ENCODE results near the gene HYAL1.
"Not testable (repeated sequence)": the region's sequence is repeated elsewhere in the genome, so short reads cannot be mapped to it uniquely, and the experiment has no call there.

The HYAL1 gene

GRCh38 chr3:50293079-50293801 lies 10.1 kb downstream of the HYAL1 start:
- no peak for DNase-seq

- peak; percentile 93 for DNase-seq
These were observed 11.0 kb downstream of the HYAL1 start, which contains the start of gene IFRD2 for GRCh38 chr3:50292159-50293078. IFRD2 (minus strand) TSS chr3:50292429; CDS start chr3:50292274, 155 bp downstream.

DNA sequence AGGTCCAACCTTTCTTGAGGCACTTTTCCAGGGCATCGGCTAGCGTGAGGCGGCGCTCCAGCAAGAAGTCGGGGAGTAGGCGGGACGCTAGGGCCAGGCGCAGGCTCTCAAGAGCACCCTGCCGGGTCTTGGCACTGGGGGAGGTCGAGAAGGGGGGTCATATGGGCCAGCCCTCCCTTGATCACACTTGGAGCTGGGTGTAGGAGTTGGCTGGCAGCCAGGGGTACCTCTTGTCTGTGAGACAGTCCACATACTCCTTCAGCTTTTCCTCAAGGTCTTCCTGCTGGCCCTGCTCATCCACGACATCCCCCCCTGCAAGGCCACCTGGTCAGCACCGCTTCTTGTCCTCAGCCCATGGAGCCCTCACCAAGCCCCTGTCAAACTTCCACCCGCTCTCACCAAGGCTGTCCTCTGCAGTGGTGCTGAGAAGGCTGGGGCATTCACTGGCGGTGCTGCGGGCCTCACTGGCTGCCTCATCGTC lies 13.2 kb downstream of the HYAL1 start:
- DNase-seq, result no peak

DNA sequence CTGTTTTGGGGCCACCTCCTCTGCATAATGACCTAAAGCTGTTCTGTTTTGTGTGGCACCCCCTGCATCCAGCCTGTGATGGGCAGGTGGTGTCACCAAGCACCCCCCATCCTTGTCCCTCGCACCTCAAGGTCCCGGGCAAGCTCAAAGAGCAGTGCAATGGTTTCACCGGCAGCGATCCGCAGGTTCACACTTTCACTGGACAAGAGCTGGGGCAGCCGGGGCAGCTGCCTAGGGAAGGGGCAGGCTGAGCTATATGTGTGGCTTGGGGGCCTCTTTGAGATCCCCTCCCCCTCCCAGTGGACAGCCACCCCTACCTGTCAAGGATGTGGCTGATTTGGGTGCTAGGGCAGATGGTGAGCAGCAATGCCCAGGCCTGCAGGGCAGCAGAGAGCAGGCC lies 14.2 kb downstream of the HYAL1 start:
- DNase-seq, result no peak

DNA sequence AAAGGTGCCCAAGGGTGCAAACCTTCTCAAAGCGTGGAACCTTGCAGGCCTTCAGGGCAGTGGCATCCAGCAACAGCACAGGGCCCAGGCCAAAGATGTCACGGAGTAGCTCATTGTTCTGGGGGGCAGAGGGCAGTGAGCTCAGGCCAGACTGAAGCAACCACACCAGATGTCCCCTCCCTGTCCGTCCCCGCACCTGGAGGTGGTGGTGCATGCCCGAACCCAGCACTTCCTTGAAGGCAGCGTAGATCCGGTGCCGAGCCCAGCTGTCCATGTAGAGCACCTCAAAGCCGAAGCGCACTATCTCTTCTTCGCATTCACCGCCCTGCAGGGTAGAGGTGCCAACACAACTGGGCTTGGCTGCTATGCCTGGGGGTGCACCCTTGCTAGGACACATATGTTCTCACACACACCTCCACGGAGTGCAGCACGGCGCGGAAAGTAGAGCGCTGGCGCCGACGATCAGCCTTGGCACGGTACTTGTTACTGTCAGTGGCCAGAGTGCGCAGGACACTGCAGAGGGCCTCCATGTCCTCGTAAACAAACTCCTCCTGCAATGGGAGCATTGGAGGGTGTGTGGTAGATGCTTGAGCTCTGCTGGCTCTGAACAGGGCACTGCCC lies 14.9 kb downstream of the HYAL1 start:
- no peak for DNase-seq

- no peak for DNase-seq
These were observed 16.1 kb downstream of the HYAL1 start for GRCh38 chr3:50287262-50287661.

GRCh38 chr3:50286322-50287227 lies 16.8 kb downstream of the HYAL1 start:
- DNase-seq, result no peak

DNA sequence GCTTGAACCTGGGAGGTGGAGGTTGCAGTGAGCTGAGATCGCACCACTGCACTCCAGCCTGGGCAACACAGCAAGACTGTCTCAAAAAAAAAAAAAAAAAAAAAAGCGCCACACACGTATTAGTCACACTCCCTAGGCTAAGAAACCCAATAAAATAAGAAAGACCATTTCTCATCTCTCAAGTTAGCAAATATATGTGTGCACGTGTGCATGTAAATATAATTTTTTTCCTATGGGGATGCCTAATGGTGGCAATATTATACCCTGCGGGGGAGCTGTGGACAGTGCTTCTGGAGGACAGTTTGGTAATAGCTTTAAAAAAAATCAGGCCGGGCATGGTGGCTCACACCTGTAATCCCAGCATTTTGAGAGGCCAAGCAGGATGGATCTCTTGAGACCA lies 19.3 kb downstream of the HYAL1 start:
- DNase-seq, result not testable (repeated sequence)

DNA sequence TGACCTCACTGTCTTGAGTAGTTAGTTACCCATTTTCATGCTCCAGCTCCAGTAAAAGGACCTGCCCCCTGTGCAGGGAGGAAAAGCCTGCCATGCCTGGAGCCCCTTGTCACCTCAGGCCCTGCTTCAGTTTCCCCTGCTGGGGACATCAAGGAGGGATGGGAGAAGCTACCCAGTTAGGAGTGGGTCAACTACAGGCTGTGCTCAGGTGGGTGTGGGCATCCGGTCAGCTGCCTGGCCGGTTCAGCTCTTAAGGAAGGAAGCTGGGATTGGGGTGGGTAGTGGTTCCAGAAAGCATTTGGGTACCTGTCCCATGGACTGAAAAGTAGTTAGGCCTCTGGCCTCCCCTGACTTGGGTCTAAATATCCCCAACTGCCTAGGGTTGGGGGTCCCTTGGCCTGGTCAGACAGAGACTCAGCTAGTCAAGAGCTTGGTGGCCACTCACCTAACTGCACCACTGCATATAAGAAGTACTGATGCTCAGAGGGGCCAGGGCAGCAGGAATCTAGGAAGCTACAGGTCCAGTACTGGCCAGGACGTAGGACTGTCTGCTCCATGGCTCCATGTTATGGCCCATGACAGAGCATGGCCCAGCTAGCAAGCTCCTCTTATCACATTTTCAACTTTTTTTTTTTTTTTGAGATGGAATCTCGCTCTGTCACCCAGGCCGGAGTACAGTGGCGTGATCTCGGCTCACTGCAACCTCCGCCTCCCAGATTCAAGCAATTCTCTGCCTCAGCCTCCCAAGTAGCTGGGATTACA lies 23.9 kb downstream of the HYAL1 start:
- DNase-seq, result no peak

DNA sequence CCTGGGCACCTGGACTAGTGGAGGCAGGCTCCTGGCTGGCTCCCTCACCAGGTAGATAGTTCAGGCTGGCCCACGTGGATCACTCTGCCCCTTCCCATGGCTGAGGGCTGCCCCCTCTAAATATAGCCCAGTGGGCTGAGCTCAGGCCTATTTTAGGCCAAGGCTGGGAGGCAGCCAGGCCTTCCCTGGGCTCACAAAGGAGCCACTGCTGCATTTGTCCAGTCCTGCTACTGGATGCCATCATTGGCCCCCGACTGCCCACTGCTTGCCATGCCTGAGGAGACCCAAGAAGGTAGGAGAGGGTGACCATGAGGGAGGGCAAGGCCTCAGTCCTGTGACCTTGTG lies 24.5 kb downstream of the HYAL1 start, which contains the start of gene LSMEM2:
Gene LSMEM2 (plus strand): TSS at position 208 of the 345 bp plus-strand sequence. CDS start 27 bp downstream, at position 235.
- DNase-seq, result no peak

DNA sequence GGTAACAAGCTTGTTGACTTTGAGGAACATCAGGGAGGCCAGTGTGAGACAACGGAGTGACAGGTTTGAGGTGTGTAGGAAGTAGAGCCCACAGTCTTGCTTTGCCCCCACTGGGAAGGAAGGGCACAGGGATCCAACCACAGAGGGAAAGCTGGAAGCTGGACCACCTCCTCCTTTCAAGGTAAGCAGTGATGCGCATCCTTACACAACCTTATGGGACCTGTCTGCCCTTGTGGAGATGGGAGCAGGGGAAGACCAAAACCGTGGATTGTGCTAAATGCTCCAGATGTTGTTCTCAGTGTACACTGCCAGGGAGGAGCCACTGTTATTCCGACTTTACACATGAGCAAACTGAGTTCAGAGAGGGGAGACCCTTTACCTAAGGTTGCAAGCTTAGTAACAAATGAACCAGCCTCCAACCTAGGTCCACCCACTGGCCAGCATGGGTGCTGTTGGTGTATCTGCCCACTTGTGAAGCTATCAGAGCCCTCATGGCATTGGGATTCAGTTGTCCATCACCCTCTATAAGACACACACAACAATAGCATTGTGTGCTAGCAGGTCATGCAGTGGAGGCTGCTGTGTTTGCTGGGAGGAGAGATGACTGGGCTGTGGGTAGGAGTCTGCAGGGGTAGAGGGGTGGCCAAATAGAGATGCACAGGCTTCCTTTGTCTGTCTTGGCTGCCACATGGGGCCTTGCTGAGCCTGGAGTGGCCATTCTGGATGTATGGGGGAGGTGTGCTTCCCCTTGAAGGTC lies 25.1 kb downstream of the HYAL1 start:
- DNase-seq, result no peak

DNA sequence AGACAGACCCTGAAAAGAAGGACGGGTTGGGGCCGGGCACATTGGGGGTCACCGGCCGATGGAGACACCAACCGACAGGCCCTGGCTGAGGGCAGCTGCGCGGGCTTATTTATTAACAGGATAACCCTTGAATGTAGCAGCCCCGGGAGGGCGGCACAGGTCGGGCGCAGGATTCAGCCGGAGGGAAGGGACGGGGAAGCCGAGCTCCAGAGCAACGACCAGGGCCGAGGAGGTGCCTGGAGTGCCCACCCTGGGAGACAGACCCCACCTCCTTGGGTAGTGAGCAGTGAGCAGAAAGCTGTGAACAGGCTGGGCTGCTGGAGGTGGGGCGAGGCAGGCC lies 26.6 kb downstream of the HYAL1 start:
- DNase-seq, result no peak

DNA sequence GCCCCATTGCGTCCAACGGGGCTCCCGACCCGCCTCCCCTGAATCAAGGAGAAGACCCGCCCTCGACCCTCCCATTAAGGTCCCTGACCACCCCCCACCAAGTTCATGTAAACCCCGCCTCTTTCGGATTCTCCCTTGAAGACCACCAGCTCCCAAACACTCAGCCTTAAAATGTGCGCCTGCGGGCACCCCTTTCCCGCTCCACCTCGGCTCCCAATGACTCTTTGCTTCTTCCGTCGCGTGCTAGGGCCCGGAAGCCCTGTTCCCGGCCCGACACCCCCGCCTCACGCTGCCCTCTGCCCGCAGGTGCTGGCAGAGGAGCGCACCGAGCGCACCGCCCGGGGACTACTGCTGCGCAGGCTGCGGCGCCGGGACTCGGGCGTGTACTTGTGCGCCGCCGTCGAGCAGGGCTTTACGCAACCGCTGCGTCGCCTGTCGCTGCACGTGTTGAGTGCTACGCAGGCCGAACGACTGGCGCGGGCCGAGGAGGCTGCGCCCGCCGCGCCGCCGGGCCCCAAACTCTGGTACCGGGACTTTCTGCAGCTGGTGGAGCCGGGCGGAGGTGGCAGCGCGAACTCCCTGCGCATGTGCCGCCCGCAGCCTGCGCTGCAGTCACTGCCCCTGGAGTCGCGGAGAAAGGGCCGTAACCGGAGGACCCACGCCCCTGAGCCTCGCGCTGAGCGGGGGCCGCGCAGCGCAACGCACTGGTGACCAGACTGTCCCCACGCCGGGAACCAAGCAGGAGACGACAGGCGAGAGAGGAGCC lies 27.2 kb downstream of the HYAL1 start:
- no peak for DNase-seq

DNA sequence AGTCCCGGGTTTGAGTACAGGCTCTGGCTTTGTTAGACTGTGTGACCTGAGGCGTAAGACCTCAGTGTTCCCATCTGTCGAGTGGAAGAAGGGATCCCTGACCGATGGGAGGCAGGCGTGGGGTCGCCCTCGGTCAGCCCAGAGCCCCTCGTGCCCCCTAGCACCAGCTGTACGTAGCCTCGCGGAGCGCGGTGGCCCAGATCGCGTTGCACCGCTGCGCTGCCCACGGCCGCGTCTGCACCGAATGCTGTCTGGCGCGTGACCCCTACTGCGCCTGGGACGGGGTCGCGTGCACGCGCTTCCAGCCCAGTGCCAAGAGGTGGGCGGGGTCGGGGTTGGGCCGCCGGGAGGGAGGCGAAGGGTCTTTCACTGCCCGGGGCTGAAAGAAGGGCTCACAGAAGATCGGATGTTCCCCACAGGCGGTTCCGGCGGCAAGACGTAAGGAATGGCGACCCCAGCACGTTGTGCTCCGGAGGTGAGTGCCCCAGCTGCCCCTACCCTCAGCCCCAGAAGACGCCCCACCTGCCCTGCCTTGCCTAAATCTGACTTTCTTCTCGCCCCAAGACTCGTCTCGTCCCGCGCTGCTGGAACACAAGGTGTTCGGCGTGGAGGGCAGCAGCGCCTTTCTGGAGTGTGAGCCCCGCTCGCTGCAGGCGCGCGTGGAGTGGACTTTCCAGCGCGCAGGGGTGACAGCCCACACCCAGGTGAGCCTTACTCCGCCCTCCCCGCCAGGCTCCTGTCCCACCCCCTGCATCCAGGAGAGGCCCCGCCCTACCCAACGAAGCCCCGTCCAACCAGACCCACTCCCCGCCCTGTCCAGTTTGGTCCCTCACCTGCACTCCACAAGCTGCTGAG lies 28.0 kb downstream of the HYAL1 start:
- no peak for DNase-seq

GRCh38 chr3:50274371-50275104 lies 28.8 kb downstream of the HYAL1 start:
- DNase-seq, result peak; percentile 54

DNA sequence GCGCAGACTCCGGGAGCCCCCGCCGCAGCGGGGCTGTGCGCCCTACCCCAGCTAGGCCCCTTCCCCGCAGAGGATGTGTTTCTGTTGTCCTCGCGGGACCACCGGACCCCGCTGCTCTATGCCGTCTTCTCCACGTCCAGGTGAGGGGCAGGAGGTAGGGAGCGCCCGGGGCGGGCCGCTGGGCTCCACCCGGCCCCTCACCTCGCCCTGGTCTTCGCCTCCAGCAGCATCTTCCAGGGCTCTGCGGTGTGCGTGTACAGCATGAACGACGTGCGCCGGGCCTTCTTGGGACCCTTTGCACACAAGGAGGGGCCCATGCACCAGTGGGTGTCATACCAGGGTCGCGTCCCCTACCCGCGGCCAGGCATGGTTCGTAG lies 29.7 kb downstream of the HYAL1 start:
- DNase-seq, result no peak

- peak; percentile 73 for DNase-seq
These were observed 30.3 kb downstream of the HYAL1 start for GRCh38 chr3:50272911-50273688.

- DNase-seq, result not testable (repeated sequence)
These were observed 30.9 kb downstream of the HYAL1 start for GRCh38 chr3:50272538-50272910.

Data from activated effector memory CD4-positive, alpha-beta T cell treated with Interleukin-2 at 50 U/mL for 16 hours (primary cell).